ENCODE results near the gene CWF19L1.

DNA sequence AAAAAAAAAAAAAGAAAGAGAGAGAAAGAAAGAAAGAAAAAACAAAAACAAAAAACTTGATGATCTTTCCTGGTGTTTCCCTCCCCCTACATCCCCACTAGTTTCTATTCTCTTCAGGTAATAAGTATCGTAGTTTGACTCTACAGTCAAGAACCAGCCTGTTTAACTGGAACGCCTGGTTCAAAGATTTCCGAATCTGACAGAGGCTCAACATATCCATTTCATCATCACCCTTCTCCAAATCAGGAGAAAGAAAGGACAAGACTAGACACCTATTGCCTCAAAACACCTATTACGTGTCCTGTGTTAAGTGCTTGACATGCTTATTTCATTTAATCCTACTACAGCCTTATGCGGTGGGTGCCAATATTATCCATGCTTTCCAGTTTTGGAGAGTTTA lies 39.4 kb upstream of the CWF19L1 start:
- no peak for TF ChIP-seq FOXM1 (IDR thresholded peaks at IDR 0.05; ENCODE audit: borderline replicate concordance)
- TF ChIP-seq FOXA1 (IDR thresholded peaks at IDR 0.05), result no peak
- TF ChIP-seq FOXK2 (IDR thresholded peaks at IDR 0.05), result no peak
- TF ChIP-seq, protein P1, sequence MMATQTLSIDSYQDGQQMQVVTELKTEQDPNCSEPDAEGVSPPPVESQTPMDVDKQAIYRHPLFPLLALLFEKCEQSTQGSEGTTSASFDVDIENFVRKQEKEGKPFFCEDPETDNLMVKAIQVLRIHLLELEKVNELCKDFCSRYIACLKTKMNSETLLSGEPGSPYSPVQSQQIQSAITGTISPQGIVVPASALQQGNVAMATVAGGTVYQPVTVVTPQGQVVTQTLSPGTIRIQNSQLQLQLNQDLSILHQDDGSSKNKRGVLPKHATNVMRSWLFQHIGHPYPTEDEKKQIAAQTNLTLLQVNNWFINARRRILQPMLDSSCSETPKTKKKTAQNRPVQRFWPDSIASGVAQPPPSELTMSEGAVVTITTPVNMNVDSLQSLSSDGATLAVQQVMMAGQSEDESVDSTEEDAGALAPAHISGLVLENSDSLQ (IDR thresholded peaks at IDR 0.05), result no peak
- TF ChIP-seq ELF4 (IDR thresholded peaks at IDR 0.05), result no peak

Measured in HEK293T (cell line).